Measurements from ENCODE around the gene SLC13A1. TPM values are rescaled to one million over a fixed set of nuclear protein-coding genes. Genes with fewer than 3 reads are reported as not detected.

SLC13A1 gene
- total and polyA plus RNA-seq, 2 experiments from 2014 or later = not detected

DNA sequence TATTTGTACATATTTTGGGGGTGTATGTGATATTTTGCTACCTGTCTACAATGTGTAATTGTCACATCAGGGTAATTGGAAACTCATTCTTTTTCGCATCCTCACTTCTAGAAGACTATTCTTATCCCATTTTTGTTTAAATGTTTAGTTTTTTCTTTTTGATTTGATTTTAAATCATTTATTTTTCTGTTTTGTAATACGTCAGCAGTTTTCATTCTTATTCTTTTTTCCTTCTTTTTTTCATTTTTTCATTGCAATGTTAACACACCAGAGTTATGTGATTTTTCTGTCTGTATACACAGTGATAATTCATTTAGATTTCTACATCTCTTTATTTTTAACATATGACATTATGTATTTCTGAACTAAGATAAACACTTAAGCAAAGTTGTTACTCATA, 85.5 kb downstream of the SLC13A1 start:
- Histone ChIP-seq H2AFZ (no peak overlapping the region), H3K9me2 (ENCODE audit: insufficient read depth) (no peaks in the 10 kb centered on the region), H3K4me2 (no peak overlapping the region), H3F3A (replicated peaks; ENCODE audit: low read depth) (no peaks in the 10 kb centered on the region), H3K27me3 (ENCODE audit: insufficient read depth) (no peaks in the 10 kb centered on the region), H3K4me3 (no peak overlapping the region), H3K36me3 (ENCODE audit: insufficient read depth) (no peaks in the 10 kb centered on the region), H3K27ac (ENCODE audit: low read depth) (no peak overlapping the region), H4K20me1 (replicated peaks; ENCODE audit: insufficient read depth) (no peaks in the 10 kb centered on the region), H3K79me2 (replicated peaks; ENCODE audit: insufficient read depth) (no peaks in the 10 kb centered on the region), H3K4me1 (ENCODE audit: insufficient read depth) (peaks cover 21% of the 10 kb centered on the region)
- no peaks in the 10 kb centered on the region; the same call in 2 of the 3 replicates for H3K9me3 Mint-ChIP-seq
- no peak for DNase-seq (ENCODE audit: low spot score)
- peaks cover 25% of the 10 kb centered on the region for H3K4me1 Mint-ChIP-seq
- no peak for ATAC-seq
- TF ChIP-seq ZNF114 (CRISPR knock-in tag; IDR thresholded peaks at IDR 0.05) (no peak), JUNB (IDR thresholded peaks at IDR 0.05; ENCODE audit: unreplicated experiment) (no peak), NANOG (IDR thresholded peaks at IDR 0.05; ENCODE audit: borderline replicate concordance) (no peak), STAT1 (IDR thresholded peaks at IDR 0.05; ENCODE audit: unreplicated experiment) (no peak), POLR2AphosphoS5 (IDR thresholded peaks at IDR 0.05; ENCODE audit: low read depth) (no peak), CREB1 (CRISPR knock-in tag; IDR thresholded peaks at IDR 0.05; ENCODE audit: low read depth) (no peak), EZH2phosphoT487 (IDR thresholded peaks at IDR 0.05; ENCODE audit: unreplicated experiment) (no peak), EZH2 (IDR thresholded peaks at IDR 0.05; ENCODE audit: low read depth, unreplicated experiment) (no peak), ZNF331 (CRISPR knock-in tag; IDR thresholded peaks at IDR 0.05; ENCODE audit: low read depth) (no peak)
- TF ChIP-seq, protein P1, sequence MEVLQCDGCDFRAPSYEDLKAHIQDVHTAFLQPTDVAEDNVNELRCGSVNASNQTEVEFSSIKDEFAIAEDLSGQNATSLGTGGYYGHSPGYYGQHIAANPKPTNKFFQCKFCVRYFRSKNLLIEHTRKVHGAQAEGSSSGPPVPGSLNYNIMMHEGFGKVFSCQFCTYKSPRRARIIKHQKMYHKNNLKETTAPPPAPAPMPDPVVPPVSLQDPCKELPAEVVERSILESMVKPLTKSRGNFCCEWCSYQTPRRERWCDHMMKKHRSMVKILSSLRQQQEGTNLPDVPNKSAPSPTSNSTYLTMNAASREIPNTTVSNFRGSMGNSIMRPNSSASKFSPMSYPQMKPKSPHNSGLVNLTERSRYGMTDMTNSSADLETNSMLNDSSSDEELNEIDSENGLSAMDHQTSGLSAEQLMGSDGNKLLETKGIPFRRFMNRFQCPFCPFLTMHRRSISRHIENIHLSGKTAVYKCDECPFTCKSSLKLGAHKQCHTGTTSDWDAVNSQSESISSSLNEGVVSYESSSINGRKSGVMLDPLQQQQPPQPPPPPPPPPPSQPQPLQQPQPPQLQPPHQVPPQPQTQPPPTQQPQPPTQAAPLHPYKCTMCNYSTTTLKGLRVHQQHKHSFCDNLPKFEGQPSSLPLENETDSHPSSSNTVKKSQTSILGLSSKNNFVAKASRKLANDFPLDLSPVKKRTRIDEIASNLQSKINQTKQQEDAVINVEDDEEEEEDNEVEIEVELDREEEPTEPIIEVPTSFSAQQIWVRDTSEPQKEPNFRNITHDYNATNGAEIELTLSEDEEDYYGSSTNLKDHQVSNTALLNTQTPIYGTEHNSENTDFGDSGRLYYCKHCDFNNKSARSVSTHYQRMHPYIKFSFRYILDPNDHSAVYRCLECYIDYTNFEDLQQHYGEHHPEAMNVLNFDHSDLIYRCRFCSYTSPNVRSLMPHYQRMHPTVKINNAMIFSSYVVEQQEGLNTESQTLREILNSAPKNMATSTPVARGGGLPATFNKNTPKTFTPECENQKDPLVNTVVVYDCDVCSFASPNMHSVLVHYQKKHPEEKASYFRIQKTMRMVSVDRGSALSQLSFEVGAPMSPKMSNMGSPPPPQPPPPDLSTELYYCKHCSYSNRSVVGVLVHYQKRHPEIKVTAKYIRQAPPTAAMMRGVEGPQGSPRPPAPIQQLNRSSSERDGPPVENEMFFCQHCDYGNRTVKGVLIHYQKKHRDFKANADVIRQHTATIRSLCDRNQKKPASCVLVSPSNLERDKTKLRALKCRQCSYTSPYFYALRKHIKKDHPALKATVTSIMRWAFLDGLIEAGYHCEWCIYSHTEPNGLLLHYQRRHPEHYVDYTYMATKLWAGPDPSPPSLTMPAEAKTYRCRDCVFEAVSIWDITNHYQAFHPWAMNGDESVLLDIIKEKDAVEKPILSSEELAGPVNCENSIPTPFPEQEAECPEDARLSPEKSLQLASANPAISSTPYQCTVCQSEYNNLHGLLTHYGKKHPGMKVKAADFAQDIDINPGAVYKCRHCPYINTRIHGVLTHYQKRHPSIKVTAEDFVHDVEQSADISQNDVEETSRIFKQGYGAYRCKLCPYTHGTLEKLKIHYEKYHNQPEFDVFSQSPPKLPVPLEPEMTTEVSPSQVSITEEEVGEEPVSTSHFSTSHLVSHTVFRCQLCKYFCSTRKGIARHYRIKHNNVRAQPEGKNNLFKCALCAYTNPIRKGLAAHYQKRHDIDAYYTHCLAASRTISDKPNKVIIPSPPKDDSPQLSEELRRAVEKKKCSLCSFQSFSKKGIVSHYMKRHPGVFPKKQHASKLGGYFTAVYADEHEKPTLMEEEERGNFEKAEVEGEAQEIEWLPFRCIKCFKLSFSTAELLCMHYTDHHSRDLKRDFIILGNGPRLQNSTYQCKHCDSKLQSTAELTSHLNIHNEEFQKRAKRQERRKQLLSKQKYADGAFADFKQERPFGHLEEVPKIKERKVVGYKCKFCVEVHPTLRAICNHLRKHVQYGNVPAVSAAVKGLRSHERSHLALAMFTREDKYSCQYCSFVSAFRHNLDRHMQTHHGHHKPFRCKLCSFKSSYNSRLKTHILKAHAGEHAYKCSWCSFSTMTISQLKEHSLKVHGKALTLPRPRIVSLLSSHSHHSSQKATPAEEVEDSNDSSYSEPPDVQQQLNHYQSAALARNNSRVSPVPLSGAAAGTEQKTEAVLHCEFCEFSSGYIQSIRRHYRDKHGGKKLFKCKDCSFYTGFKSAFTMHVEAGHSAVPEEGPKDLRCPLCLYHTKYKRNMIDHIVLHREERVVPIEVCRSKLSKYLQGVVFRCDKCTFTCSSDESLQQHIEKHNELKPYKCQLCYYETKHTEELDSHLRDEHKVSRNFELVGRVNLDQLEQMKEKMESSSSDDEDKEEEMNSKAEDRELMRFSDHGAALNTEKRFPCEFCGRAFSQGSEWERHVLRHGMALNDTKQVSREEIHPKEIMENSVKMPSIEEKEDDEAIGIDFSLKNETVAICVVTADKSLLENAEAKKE (CRISPR knock-in tag; IDR thresholded peaks at IDR 0.05) = no peak
- TF ChIP-seq, protein P2, sequence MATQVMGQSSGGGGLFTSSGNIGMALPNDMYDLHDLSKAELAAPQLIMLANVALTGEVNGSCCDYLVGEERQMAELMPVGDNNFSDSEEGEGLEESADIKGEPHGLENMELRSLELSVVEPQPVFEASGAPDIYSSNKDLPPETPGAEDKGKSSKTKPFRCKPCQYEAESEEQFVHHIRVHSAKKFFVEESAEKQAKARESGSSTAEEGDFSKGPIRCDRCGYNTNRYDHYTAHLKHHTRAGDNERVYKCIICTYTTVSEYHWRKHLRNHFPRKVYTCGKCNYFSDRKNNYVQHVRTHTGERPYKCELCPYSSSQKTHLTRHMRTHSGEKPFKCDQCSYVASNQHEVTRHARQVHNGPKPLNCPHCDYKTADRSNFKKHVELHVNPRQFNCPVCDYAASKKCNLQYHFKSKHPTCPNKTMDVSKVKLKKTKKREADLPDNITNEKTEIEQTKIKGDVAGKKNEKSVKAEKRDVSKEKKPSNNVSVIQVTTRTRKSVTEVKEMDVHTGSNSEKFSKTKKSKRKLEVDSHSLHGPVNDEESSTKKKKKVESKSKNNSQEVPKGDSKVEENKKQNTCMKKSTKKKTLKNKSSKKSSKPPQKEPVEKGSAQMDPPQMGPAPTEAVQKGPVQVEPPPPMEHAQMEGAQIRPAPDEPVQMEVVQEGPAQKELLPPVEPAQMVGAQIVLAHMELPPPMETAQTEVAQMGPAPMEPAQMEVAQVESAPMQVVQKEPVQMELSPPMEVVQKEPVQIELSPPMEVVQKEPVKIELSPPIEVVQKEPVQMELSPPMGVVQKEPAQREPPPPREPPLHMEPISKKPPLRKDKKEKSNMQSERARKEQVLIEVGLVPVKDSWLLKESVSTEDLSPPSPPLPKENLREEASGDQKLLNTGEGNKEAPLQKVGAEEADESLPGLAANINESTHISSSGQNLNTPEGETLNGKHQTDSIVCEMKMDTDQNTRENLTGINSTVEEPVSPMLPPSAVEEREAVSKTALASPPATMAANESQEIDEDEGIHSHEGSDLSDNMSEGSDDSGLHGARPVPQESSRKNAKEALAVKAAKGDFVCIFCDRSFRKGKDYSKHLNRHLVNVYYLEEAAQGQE (IDR thresholded peaks at IDR 0.05; ENCODE audit: unreplicated experiment) = no peak
- TF ChIP-seq, protein P3, sequence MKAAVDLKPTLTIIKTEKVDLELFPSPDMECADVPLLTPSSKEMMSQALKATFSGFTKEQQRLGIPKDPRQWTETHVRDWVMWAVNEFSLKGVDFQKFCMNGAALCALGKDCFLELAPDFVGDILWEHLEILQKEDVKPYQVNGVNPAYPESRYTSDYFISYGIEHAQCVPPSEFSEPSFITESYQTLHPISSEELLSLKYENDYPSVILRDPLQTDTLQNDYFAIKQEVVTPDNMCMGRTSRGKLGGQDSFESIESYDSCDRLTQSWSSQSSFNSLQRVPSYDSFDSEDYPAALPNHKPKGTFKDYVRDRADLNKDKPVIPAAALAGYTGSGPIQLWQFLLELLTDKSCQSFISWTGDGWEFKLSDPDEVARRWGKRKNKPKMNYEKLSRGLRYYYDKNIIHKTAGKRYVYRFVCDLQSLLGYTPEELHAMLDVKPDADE (IDR thresholded peaks at IDR 0.05) = no peak
- TF ChIP-seq, protein P4, sequence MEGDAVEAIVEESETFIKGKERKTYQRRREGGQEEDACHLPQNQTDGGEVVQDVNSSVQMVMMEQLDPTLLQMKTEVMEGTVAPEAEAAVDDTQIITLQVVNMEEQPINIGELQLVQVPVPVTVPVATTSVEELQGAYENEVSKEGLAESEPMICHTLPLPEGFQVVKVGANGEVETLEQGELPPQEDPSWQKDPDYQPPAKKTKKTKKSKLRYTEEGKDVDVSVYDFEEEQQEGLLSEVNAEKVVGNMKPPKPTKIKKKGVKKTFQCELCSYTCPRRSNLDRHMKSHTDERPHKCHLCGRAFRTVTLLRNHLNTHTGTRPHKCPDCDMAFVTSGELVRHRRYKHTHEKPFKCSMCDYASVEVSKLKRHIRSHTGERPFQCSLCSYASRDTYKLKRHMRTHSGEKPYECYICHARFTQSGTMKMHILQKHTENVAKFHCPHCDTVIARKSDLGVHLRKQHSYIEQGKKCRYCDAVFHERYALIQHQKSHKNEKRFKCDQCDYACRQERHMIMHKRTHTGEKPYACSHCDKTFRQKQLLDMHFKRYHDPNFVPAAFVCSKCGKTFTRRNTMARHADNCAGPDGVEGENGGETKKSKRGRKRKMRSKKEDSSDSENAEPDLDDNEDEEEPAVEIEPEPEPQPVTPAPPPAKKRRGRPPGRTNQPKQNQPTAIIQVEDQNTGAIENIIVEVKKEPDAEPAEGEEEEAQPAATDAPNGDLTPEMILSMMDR (conservative IDR thresholded peaks at IDR 0.05; ENCODE audit: low read depth in 2 of 2) = no peak
- H3K36me3 Mint-ChIP-seq (ENCODE audit: low read depth) = no peaks in the 10 kb centered on the region
- H3K27ac Mint-ChIP-seq = no peak overlapping the region
- H3K4me3 Mint-ChIP-seq = no peak overlapping the region
- no peaks in the 10 kb centered on the region for H3K27me3 Mint-ChIP-seq (ENCODE audit: insufficient read depth, low read depth, poor library complexity)

All from GM23338 (cell line).